CD4-positive, alpha-beta memory T cell (primary cell): Measurements from ENCODE around the gene STIMATE. TPM values are rescaled to one million over a fixed set of nuclear protein-coding genes. Genes with fewer than 3 reads are reported as not detected.

Source experiments
- CTCF ChIA-PET: fragments of 350-600 bp; sonication (Branson Sonifier 250); formaldehyde crosslinking; loops from one replicate; lab custom pipeline; 2021; ENCODE audit warnings: inconsistent platforms; ENCODE audit not compliant: partially characterized antibody; lab: Charles Lee
- POLR2A ChIA-PET: fragments of 350-600 bp; sonication (Branson Sonifier 250); formaldehyde crosslinking; loops from one replicate; lab custom pipeline; 2021; ENCODE audit not compliant: partially characterized antibody; lab: Charles Lee
- DNase-seq, 5 donors: peaks; one replicate each; pipeline versions ENCODE4 v3.0.0 to v3.0.0-alpha.2; 2020 to 2022; ENCODE audit warnings: mixed read lengths in 1 of 5
- H3K27ac ChIP-seq: one replicate; pipeline ENCODE4 v1.7.0; 2013; ENCODE audit warnings: low read depth, low read length
- H3K27me3 ChIP-seq: 2 replicates; pipeline ENCODE4 v1.7.0; 2013; ENCODE audit warnings: mild to moderate bottlenecking, low read length, moderate library complexity; ENCODE audit not compliant: insufficient read depth
- H3K36me3 ChIP-seq: 2 replicates; pipeline ENCODE4 v1.7.0; 2013; ENCODE audit warnings: mild to moderate bottlenecking, low read length, moderate library complexity; ENCODE audit not compliant: insufficient read depth
- H3K4me1 ChIP-seq: 2 replicates; pipeline ENCODE4 v1.7.0; 2013; ENCODE audit warnings: mild to moderate bottlenecking, low read length, moderate library complexity; ENCODE audit not compliant: insufficient read depth
- H3K4me3 ChIP-seq, 2 donors: one replicate each; pipeline ENCODE4 v1.7.0; 2013; ENCODE audit warnings: low read length in 2 of 2, mild to moderate bottlenecking in 1 of 2
- H3K9me3 ChIP-seq, 2 donors: one replicate each; pipeline ENCODE4 v1.7.0; 2013; ENCODE audit warnings: low read length in 2 of 2, control low read depth in 1 of 2; ENCODE audit not compliant: control insufficient read depth in 1 of 2
- H3K27ac Mint-ChIP-seq, 7 donors: one replicate each; pipeline ENCODE4 v1.8.0; 2020 to 2021; ENCODE audit warnings: mixed read lengths in 7 of 7, mild to moderate bottlenecking in 6 of 7, inconsistent platforms in 3 of 7, moderate library complexity in 3 of 7
- H3K27me3 Mint-ChIP-seq, 2 donors: one replicate each; pipeline ENCODE4 v1.8.0; 2020 to 2021; ENCODE audit warnings: mixed read lengths in 2 of 2
- H3K36me3 Mint-ChIP-seq, 2 donors: one replicate each; pipeline ENCODE4 v1.8.0; 2020 to 2021; ENCODE audit warnings: mixed read lengths in 2 of 2, inconsistent platforms in 1 of 2, mild to moderate bottlenecking in 1 of 2
- H3K4me1 Mint-ChIP-seq, 4 donors: one replicate each; pipeline ENCODE4 v1.8.0; 2020 to 2021; ENCODE audit warnings: mixed read lengths in 4 of 4, mild to moderate bottlenecking in 1 of 4
- H3K4me3 Mint-ChIP-seq, 8 donors: one replicate each; pipeline ENCODE4 v1.8.0; 2020 to 2021; ENCODE audit warnings: mixed read lengths in 8 of 8, mild to moderate bottlenecking in 7 of 8, moderate library complexity in 6 of 8, inconsistent platforms in 3 of 8
- H3K9me3 Mint-ChIP-seq, 8 donors: one replicate each; pipeline ENCODE4 v1.8.0; 2020 to 2021; ENCODE audit warnings: mixed read lengths in 8 of 8, mild to moderate bottlenecking in 5 of 8, inconsistent platforms in 3 of 8, moderate library complexity in 1 of 8
- intact Hi-C: fragments of 100-400 bp; cut with micrococcal nuclease; formaldehyde crosslinking; loops from one replicate; pipeline ENCODE4 v1.15.1; 2023
- polyA plus RNA-seq, 2 donors: library from polyadenylated mRNA; unstranded; fragments of 300-500 nt; fragmentation: Illumina TruSeq; gene quantifications; one replicate each; pipeline ENCODE4 v1.2.3, GENCODE V29; 2021
- total RNA-seq, 2 experiments: library from RNA; stranded (reverse); gene quantifications; one replicate each; pipeline ENCODE4 v1.2.3, GENCODE V29; 2021

The STIMATE gene
- total and polyA plus RNA-seq, 4 experiments from 2014 or later: 7.7 to 58.6 (median 32.0) TPM

GRCh38 chr3:52881871-52882270 is 15.5 kb downstream of the STIMATE start:
- Histone ChIP-seq H3K36me3 (peaks cover 11% of the 10 kb centered on the region), H3K27me3 (no peaks in the 10 kb centered on the region), H3K9me3 (no peaks in the 10 kb centered on the region), H3K27ac (no peak overlapping the region), H3K4me1 (peaks cover 4% of the 10 kb centered on the region), H3K4me3 (no peak overlapping the region)
- intact Hi-C loops: no loop called here
- ChIA-PET POLR2A (no interaction called here), CTCF (interaction anchor here (2.1 kb wide), 1 partner anchor 11 kb away, joined by 10 read pairs; no protein-coding TSS in a partner anchor)
- Mint-ChIP-seq H3K4me1 (peaks cover 8 to 29% (median 13%) of the 10 kb centered on the region in 4 donors), H3K36me3 (peaks cover 44 to 46% of the 10 kb centered on the region in 2 donors), H3K27ac (peak overlapping the region in 1 of 7 donors; percentile 64), H3K4me3 (no peak overlapping the region), H3K9me3 (no peaks in the 10 kb centered on the region), H3K27me3 (no peaks in the 10 kb centered on the region)
- no peak for DNase-seq

GRCh38 chr3:52880474-52880873 is 16.9 kb downstream of the STIMATE start:
- H3K36me3 Mint-ChIP-seq: peaks cover 35 to 37% of the 10 kb centered on the region in 2 donors

DNA sequence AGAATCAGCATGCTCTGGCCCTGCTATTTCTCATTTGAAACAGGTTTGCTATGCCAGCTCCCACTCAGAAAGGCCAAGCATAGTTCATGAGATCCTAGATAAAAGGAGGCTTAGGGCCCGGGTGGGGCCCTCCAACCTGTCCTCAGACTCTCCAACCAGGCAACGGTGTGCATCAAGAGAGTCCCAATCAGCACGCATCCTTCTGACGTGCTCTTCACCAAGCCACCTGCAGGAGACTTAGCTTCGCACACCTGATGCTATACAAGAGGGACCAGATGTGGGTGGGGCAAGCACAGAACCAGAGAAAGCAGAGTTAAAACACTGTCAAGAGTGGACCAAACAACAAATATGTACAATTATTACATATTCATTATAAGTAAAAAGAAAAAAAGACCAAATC is 17.3 kb downstream of the STIMATE start:
- no peak overlapping the region for H3K4me3 Mint-ChIP-seq
- POLR2A ChIA-PET: no interaction called here
- Histone ChIP-seq H3K4me1 (peaks cover 12% of the 10 kb centered on the region), H3K36me3 (peaks cover 7% of the 10 kb centered on the region), H3K27me3 (no peaks in the 10 kb centered on the region), H3K27ac (no peak overlapping the region), H3K9me3 (no peaks in the 10 kb centered on the region), H3K4me3 (no peak overlapping the region)
- DNase-seq: no peak
- CTCF ChIA-PET: interaction anchor here (2.4 kb wide), 1 partner anchor 13 kb away, joined by 11 read pairs; no protein-coding TSS in a partner anchor
- no peaks in the 10 kb centered on the region for H3K9me3 Mint-ChIP-seq
- intact Hi-C loops: no loop called here
- no peaks in the 10 kb centered on the region for H3K27me3 Mint-ChIP-seq
- H3K4me1 Mint-ChIP-seq: peaks cover 13 to 41% (median 26%) of the 10 kb centered on the region in 4 donors
- H3K27ac Mint-ChIP-seq: no peak overlapping the region
- peaks cover 30 to 33% of the 10 kb centered on the region in 2 donors for H3K36me3 Mint-ChIP-seq

More at GRCh38 chr3:52880474-52880873, 16.9 kb downstream of the STIMATE start:
- H3K4me3 Mint-ChIP-seq: no peak overlapping the region
- no peak overlapping the region for H3K27ac Mint-ChIP-seq
- H3K9me3 Mint-ChIP-seq: no peaks in the 10 kb centered on the region
- no peak overlapping the region for H3K4me3 ChIP-seq
- ChIA-PET POLR2A (no interaction called here), CTCF (interaction anchor here (1.0 to 2.4 kb wide), 2 partner anchors 13 to 54 kb away, joined by 3 to 11 read pairs; no protein-coding TSS in a partner anchor)
- peaks cover 7% of the 10 kb centered on the region for H3K4me1 ChIP-seq
- no peaks in the 10 kb centered on the region for H3K27me3 Mint-ChIP-seq
- DNase-seq: no peak
- peaks cover 13 to 37% (median 21%) of the 10 kb centered on the region in 4 donors for H3K4me1 Mint-ChIP-seq
- H3K27ac ChIP-seq: no peak overlapping the region
- H3K36me3 ChIP-seq: peaks cover 9% of the 10 kb centered on the region
- intact Hi-C loops: no loop called here
- H3K9me3 ChIP-seq: no peaks in the 10 kb centered on the region
- H3K27me3 ChIP-seq: no peaks in the 10 kb centered on the region

- Histone ChIP-seq H3K9me3 (no peaks in the 10 kb centered on the region), H3K4me3 (no peak overlapping the region), H3K36me3 (peaks cover 7% of the 10 kb centered on the region), H3K27me3 (no peaks in the 10 kb centered on the region), H3K27ac (no peak overlapping the region), H3K4me1 (peaks cover 15% of the 10 kb centered on the region)
- no peaks in the 10 kb centered on the region for H3K9me3 Mint-ChIP-seq
- peaks cover 14 to 45% (median 30%) of the 10 kb centered on the region in 4 donors for H3K4me1 Mint-ChIP-seq
- ChIA-PET POLR2A (no interaction called here), CTCF (interaction anchor here (0.6 to 2.4 kb wide), 2 partner anchors 14 to 1356 kb away, joined by 3 to 11 read pairs; no protein-coding TSS in a partner anchor)
- no peak for DNase-seq
- intact Hi-C loops: no loop called here
- peaks cover 26 to 29% of the 10 kb centered on the region in 2 donors for H3K36me3 Mint-ChIP-seq
- no peak overlapping the region for H3K4me3 Mint-ChIP-seq
- peak overlapping the region in 1 of 7 donors; percentile 35 for H3K27ac Mint-ChIP-seq
- no peaks in the 10 kb centered on the region for H3K27me3 Mint-ChIP-seq
These were observed 17.8 kb downstream of the STIMATE start for GRCh38 chr3:52879581-52879980.

GRCh38 chr3:52879090-52879489 is 18.3 kb downstream of the STIMATE start:
- POLR2A ChIA-PET: no interaction called here
- CTCF ChIA-PET: interaction anchor here (0.6 to 2.4 kb wide), 2 partner anchors 14 to 1356 kb away, joined by 3 to 11 read pairs; no protein-coding TSS in a partner anchor
- Mint-ChIP-seq H3K4me1 (peaks cover 18 to 49% (median 34%) of the 10 kb centered on the region in 4 donors), H3K9me3 (no peaks in the 10 kb centered on the region), H3K27ac (peak overlapping the region in 1 of 7 donors; percentile 43), H3K4me3 (no peak overlapping the region), H3K36me3 (peaks cover 23 to 29% of the 10 kb centered on the region in 2 donors), H3K27me3 (no peaks in the 10 kb centered on the region)
- H3K27ac ChIP-seq: no peak overlapping the region
- no peak for DNase-seq
- intact Hi-C loops: no loop called here
- H3K9me3 ChIP-seq: no peaks in the 10 kb centered on the region
- peaks cover 19% of the 10 kb centered on the region for H3K4me1 ChIP-seq
- H3K36me3 ChIP-seq: peaks cover 7% of the 10 kb centered on the region
- H3K4me3 ChIP-seq: no peak overlapping the region
- H3K27me3 ChIP-seq: no peaks in the 10 kb centered on the region

DNA sequence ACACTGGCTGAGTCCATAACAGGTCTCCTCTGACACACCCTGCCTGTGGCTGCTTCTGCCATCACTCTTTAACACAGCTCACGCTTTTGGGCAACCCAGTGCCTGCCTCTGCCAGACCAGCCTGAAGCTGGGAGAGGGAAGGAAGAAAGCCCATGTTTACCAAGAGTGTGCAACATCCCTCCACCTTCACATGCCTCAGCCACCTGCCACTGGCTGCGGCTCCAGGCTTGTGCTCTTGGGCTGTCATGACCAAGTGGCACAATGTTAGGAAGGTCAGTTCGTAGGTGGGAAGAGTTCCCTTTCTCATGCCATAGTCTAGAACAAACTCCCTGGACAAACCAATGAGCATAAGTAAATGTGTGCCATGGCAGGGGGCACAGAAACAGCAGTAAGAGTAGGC is 20.3 kb downstream of the STIMATE start:
- intact Hi-C loops: no loop called here

DNA sequence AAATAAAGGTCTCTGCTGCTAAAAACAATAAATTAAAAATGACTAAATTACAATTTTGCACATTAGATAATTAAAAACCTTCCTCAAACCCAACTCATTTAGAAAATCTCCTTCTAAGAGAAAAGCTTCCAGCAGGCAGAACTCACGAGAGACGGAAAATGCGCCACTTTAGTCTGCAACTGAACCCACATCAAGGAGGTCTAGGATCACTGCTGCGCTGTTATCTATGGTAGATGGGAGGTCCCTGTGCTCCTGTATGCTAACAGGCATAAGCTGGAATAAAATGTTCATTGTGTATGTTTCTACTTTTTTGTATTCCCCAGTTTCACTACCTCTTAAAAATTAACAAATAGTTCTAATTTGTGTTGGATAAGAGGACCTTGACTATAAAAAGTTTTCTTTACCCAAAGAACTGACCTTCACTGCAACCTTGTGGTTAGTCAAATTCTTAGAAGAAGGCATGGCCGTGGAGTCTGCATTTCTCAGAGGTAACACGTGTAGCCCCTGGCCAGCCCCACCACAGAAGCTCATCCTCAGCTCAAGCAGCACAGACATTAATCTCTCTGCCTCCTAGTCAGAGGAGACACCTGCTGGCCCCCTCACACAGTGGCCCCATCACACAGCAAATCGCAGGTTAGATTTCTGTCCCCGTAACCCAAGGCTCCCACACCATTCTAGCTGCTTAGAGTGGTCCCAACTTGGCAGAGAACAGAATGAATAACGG is 22.3 kb downstream of the STIMATE start:
- H3K9me3 ChIP-seq: no peaks in the 10 kb centered on the region
- POLR2A ChIA-PET: no interaction called here
- intact Hi-C loops: no loop called here
- no peaks in the 10 kb centered on the region for H3K27me3 Mint-ChIP-seq
- no peaks in the 10 kb centered on the region for H3K9me3 Mint-ChIP-seq
- H3K4me3 ChIP-seq: no peak overlapping the region
- H3K27ac Mint-ChIP-seq: peak overlapping the region in 3 of 7 donors; percentile 38 to 64 (median 60)
- H3K4me3 Mint-ChIP-seq: peak overlapping the region in 3 of 8 donors; percentile 30 to 47 (median 40)
- peaks cover 21% of the 10 kb centered on the region for H3K4me1 ChIP-seq
- H3K27ac ChIP-seq: no peak overlapping the region
- H3K4me1 Mint-ChIP-seq: peaks cover 27 to 59% (median 42%) of the 10 kb centered on the region in 4 donors
- CTCF ChIA-PET: no interaction called here
- H3K36me3 Mint-ChIP-seq: peaks cover 18 to 20% of the 10 kb centered on the region in 2 donors
- peaks cover 7% of the 10 kb centered on the region for H3K36me3 ChIP-seq
- no peaks in the 10 kb centered on the region for H3K27me3 ChIP-seq
- no peak for DNase-seq

More for the DNA sequence above, 20.3 kb downstream of the STIMATE start:
- Histone ChIP-seq H3K9me3 (no peaks in the 10 kb centered on the region), H3K27ac (no peak overlapping the region), H3K4me1 (peaks cover 21% of the 10 kb centered on the region), H3K36me3 (peaks cover 7% of the 10 kb centered on the region), H3K27me3 (no peaks in the 10 kb centered on the region), H3K4me3 (no peak overlapping the region)
- ChIA-PET CTCF (no interaction called here), POLR2A (no interaction called here)
- H3K9me3 Mint-ChIP-seq: no peaks in the 10 kb centered on the region
- peaks cover 23 to 54% (median 38%) of the 10 kb centered on the region in 4 donors for H3K4me1 Mint-ChIP-seq
- no peak overlapping the region for H3K4me3 Mint-ChIP-seq
- no peak overlapping the region for H3K27ac Mint-ChIP-seq
- no peaks in the 10 kb centered on the region for H3K27me3 Mint-ChIP-seq
- peaks cover 17 to 21% of the 10 kb centered on the region in 2 donors for H3K36me3 Mint-ChIP-seq
- DNase-seq: no peak
